A549 (cell line): ENCODE data around the gene KCNG4.

ENCODE experiments used
- CBX2 ChIP-seq: fragments of 200-600 bp; sonication (generic); IDR thresholded peaks from 2 replicates; pipeline ENCODE4 v1.6.1; 2016; ENCODE audit warnings: low read depth, mild to moderate bottlenecking, borderline replicate concordance
- CEBPB ChIP-seq, 2 experiments: fragments of >200 bp in 1 of 2; sonication (Bioruptor Twin) in 1 of 2; formaldehyde crosslinking in 1 of 2; IDR thresholded peaks; 2 replicates each; pipeline ENCODE4 v1.6.1; 2012 to 2016
- EHMT2 ChIP-seq: fragments of 200-600 bp; sonication (generic); IDR thresholded peaks from 2 replicates; pipeline ENCODE4 v1.6.1; 2016; ENCODE audit warnings: antibody characterized with exemption, low read depth, mild to moderate bottlenecking, moderate library complexity
- EP300 ChIP-seq, 2 experiments: fragments of >200 bp; sonication (Bioruptor Twin); formaldehyde crosslinking; IDR thresholded peaks; 2 replicates in 1 of 2; 3 replicates in 1 of 2; pipeline ENCODE4 v1.6.1; 2016 to 2017
- HDAC2 ChIP-seq: fragments of 200-600 bp; sonication (generic); IDR thresholded peaks from 2 replicates; pipeline ENCODE4 v1.6.1; 2016
- JUNB ChIP-seq: fragments of >200 bp; sonication (Bioruptor Twin); formaldehyde crosslinking; IDR thresholded peaks from 2 replicates; pipeline ENCODE4 v1.6.1; 2016
- MAFK ChIP-seq: fragments of 450-650 bp; IDR thresholded peaks from 2 replicates; pipeline ENCODE4 v1.6.1; 2014; ENCODE audit not compliant: partially characterized antibody
- NR3C1 ChIP-seq: fragments of >200 bp; sonication (Bioruptor Twin); formaldehyde crosslinking; IDR thresholded peaks from 3 replicates; pipeline ENCODE4 v1.6.1; 2017
- PHF8 ChIP-seq: fragments of 200-600 bp; sonication (generic); IDR thresholded peaks from 2 replicates; pipeline ENCODE4 v1.6.1; 2016; ENCODE audit warnings: low read depth, mild to moderate bottlenecking, antibody characterized with exemption, moderate library complexity, borderline replicate concordance
- POLR2A ChIP-seq: IDR thresholded peaks from 2 replicates; pipeline ENCODE4 v1.6.1; 2012; ENCODE audit warnings: mild to moderate bottlenecking, low read length
- POLR2AphosphoS2 ChIP-seq: conservative IDR thresholded peaks from 2 replicates; pipeline ENCODE4 v1.6.1; 2012; ENCODE audit warnings: low read length, improper control_type of control experiment, inconsistent platforms
- TF ChIP-seq, protein P1 (sequence below): fragments of >200 bp; sonication (Bioruptor Twin); formaldehyde crosslinking; IDR thresholded peaks from 3 replicates; pipeline ENCODE4 v1.5.1; 2016
- TF ChIP-seq, protein P2 (sequence below): fragments of 450-650 bp; IDR thresholded peaks from 2 replicates; pipeline ENCODE4 v1.6.1; 2014; ENCODE audit warnings: antibody characterized with exemption
- TF ChIP-seq, protein P3 (sequence below): fragments of 150-350 bp; IDR thresholded peaks from 2 replicates; pipeline ENCODE4 v1.6.1; 2014; ENCODE audit warnings: low read depth, mild to moderate bottlenecking, low read length

DNA sequence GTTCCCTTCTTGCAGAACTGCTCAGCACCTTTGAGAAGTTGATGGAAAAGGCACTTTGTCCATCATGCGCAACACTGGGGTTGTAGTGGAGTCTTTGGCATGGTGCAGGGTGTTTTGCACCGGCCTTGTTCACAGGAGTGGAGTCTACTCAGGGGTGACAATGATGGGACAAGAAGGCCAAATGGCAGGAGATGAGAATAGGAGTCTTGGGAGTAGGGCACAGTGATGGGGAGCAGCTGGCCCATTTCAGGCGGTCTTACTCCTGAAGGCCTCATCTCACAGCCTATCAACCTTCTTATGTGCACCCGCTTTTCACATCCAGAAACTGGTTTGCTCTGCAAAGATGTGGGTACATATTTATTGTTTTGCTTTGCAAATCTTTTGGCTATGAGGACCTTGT lies 13.4 kb upstream of the KCNG4 start:
- no peak for TF ChIP-seq MAFK
- TF ChIP-seq, protein P1, sequence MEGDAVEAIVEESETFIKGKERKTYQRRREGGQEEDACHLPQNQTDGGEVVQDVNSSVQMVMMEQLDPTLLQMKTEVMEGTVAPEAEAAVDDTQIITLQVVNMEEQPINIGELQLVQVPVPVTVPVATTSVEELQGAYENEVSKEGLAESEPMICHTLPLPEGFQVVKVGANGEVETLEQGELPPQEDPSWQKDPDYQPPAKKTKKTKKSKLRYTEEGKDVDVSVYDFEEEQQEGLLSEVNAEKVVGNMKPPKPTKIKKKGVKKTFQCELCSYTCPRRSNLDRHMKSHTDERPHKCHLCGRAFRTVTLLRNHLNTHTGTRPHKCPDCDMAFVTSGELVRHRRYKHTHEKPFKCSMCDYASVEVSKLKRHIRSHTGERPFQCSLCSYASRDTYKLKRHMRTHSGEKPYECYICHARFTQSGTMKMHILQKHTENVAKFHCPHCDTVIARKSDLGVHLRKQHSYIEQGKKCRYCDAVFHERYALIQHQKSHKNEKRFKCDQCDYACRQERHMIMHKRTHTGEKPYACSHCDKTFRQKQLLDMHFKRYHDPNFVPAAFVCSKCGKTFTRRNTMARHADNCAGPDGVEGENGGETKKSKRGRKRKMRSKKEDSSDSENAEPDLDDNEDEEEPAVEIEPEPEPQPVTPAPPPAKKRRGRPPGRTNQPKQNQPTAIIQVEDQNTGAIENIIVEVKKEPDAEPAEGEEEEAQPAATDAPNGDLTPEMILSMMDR, result no peak
- no peak for TF ChIP-seq PHF8
- TF ChIP-seq, protein P2, sequence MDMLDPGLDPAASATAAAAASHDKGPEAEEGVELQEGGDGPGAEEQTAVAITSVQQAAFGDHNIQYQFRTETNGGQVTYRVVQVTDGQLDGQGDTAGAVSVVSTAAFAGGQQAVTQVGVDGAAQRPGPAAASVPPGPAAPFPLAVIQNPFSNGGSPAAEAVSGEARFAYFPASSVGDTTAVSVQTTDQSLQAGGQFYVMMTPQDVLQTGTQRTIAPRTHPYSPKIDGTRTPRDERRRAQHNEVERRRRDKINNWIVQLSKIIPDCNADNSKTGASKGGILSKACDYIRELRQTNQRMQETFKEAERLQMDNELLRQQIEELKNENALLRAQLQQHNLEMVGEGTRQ, result no peak
- TF ChIP-seq CEBPB (IDR thresholded peaks at IDR 0.05), result no peak
- no peak for TF ChIP-seq CBX2
- no peak for TF ChIP-seq NR3C1
- TF ChIP-seq POLR2A, result no peak
- no peak for TF ChIP-seq POLR2AphosphoS2
- TF ChIP-seq, protein P3, sequence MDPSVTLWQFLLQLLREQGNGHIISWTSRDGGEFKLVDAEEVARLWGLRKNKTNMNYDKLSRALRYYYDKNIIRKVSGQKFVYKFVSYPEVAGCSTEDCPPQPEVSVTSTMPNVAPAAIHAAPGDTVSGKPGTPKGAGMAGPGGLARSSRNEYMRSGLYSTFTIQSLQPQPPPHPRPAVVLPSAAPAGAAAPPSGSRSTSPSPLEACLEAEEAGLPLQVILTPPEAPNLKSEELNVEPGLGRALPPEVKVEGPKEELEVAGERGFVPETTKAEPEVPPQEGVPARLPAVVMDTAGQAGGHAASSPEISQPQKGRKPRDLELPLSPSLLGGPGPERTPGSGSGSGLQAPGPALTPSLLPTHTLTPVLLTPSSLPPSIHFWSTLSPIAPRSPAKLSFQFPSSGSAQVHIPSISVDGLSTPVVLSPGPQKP, result no peak
- no peak for TF ChIP-seq EP300 (IDR thresholded peaks at IDR 0.05)
- no peak for TF ChIP-seq HDAC2
- no peak for TF ChIP-seq JUNB
- TF ChIP-seq EHMT2, result no peak
